ENCODE data around the gene AURKA.
"Not testable (repeated sequence)": the region's sequence is repeated elsewhere in the genome, so short reads cannot be mapped to it uniquely, and the experiment has no call there.

DNA sequence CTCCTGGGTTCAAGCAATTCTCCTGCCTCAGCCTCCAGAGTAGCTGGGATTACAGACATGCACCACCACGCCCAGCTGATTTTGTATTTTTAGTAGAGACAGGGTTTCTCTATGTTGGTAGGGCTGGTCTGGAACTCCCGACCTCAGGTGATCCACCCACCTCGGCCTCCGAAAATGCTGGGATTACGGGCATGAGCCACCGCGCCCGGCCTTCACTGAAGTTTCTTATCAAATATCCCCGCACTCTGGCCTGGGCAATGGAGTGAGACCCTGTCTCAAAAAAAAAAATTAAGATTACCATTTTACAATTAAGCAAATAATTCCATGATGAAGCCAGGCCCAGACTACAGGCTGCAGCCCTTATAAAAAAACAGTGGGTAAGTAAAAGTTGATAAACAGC lies 1.6 kb downstream of the AURKA start:
- TF ChIP-seq, protein P1, sequence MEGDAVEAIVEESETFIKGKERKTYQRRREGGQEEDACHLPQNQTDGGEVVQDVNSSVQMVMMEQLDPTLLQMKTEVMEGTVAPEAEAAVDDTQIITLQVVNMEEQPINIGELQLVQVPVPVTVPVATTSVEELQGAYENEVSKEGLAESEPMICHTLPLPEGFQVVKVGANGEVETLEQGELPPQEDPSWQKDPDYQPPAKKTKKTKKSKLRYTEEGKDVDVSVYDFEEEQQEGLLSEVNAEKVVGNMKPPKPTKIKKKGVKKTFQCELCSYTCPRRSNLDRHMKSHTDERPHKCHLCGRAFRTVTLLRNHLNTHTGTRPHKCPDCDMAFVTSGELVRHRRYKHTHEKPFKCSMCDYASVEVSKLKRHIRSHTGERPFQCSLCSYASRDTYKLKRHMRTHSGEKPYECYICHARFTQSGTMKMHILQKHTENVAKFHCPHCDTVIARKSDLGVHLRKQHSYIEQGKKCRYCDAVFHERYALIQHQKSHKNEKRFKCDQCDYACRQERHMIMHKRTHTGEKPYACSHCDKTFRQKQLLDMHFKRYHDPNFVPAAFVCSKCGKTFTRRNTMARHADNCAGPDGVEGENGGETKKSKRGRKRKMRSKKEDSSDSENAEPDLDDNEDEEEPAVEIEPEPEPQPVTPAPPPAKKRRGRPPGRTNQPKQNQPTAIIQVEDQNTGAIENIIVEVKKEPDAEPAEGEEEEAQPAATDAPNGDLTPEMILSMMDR (IDR thresholded peaks at IDR 0.05; ENCODE audit: insufficient read depth, low read length, poor library complexity, severe bottlenecking): not testable (repeated sequence)
- not testable (repeated sequence) for TF ChIP-seq EZH2phosphoT487 (conservative IDR thresholded peaks at IDR 0.05; ENCODE audit: low read length)

Measured in SU-DHL-6 (cell line).